ENCODE measurements around the gene UEVLD.
A peak's percentile ranks its signal among the peaks of the same experiment; 100 is the strongest.
"Not testable (repeated sequence)": the region's sequence is repeated elsewhere in the genome, so short reads cannot be mapped to it uniquely, and the experiment has no call there.

The UEVLD gene

GRCh38 chr11:18588297-18589252, at the start of gene UEVLD:
TSS of gene UEVLD (minus strand) at chr11:18588734. CDS start at chr11:18588654, 80 bp downstream.
- peak; percentile 64 for DNase-seq (ENCODE audit: low read depth)

- DNase-seq (ENCODE audit: low read depth), result peak; percentile 91
Measured at GRCh38 chr11:18634140-18635032, 45.9 kb upstream of the UEVLD start, which contains the start of gene SPTY2D1. TSS of gene SPTY2D1 (minus strand) at chr11:18634342. CDS start at chr11:18634257, 85 bp downstream.

- no peak for DNase-seq (ENCODE audit: low read depth)
Measured at GRCh38 chr11:18633256-18634139, 45.0 kb upstream of the UEVLD start.

GRCh38 chr11:18632841-18633240, 44.3 kb upstream of the UEVLD start:
- DNase-seq (ENCODE audit: low read depth), result no peak

- no peak for DNase-seq (ENCODE audit: low read depth)
Measured at GRCh38 chr11:18624161-18624560, 35.6 kb upstream of the UEVLD start.

- no peak for DNase-seq (ENCODE audit: low read depth)
Measured at GRCh38 chr11:18623707-18624106, 35.2 kb upstream of the UEVLD start.

GRCh38 chr11:18618342-18619025, 29.9 kb upstream of the UEVLD start:
- no peak for DNase-seq (ENCODE audit: low read depth)

- DNase-seq (ENCODE audit: low read depth), result no peak
Measured at GRCh38 chr11:18617688-18618341, 29.3 kb upstream of the UEVLD start.

GRCh38 chr11:18615628-18616392, 27.3 kb upstream of the UEVLD start:
- DNase-seq (ENCODE audit: low read depth), result no peak

- DNase-seq (ENCODE audit: low read depth), result no peak
Measured at GRCh38 chr11:18614667-18615066, 26.1 kb upstream of the UEVLD start.

GRCh38 chr11:18612394-18612793, 23.9 kb upstream of the UEVLD start:
- DNase-seq (ENCODE audit: low read depth), result no peak

GRCh38 chr11:18611196-18611595, 22.7 kb upstream of the UEVLD start:
- no peak for DNase-seq (ENCODE audit: low read depth)

- DNase-seq (ENCODE audit: low read depth), result no peak
Measured at GRCh38 chr11:18608376-18608775, 19.8 kb upstream of the UEVLD start.

GRCh38 chr11:18600915-18601569, 12.5 kb upstream of the UEVLD start:
- DNase-seq (ENCODE audit: low read depth), result no peak

GRCh38 chr11:18599739-18600230, 11.3 kb upstream of the UEVLD start, which contains the start of gene MISFA:
TSS of gene MISFA (plus strand) at chr11:18599789. CDS start at chr11:18599929, 140 bp downstream.
- DNase-seq (ENCODE audit: low read depth), result no peak

GRCh38 chr11:18594999-18595749, 6.6 kb upstream of the UEVLD start:
- no peak for DNase-seq (ENCODE audit: low read depth)

GRCh38 chr11:18594088-18594487, 5.6 kb upstream of the UEVLD start:
- not testable (repeated sequence) for DNase-seq (ENCODE audit: low read depth)

- no peak for DNase-seq (ENCODE audit: low read depth)
Measured at GRCh38 chr11:18590571-18590970, 2.0 kb upstream of the UEVLD start.
